Measurements from ENCODE around the gene MAB21L3. TPM values are rescaled to one million over a fixed set of nuclear protein-coding genes. Genes with fewer than 3 reads are reported as not detected.
A peak's percentile ranks its signal among the peaks of the same experiment; 100 is the strongest.

The MAB21L3 gene
- total RNA-seq, 1 donor from 2014 or later = 0.21 TPM

DNA sequence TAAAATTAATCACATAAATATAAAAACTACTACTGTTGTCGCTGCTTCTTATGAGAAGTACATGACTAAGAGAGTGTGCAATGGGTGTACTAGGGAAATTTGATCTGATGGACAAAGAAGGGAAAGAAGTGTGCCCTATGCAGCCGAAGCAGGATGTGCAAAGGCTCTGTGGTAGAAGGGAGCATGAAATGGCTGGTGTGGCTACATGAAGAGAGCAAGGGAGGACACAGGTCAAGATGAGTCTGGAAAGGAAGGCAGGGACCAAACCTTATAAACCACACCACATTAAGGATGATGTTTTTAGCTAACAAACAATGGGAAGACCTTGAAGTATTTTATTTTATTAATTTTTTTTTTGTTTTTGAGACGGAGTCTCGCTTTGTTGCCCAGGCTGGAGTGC lies 20.0 kb downstream of the MAB21L3 start:
- no peak for DNase-seq (ENCODE audit: low read depth)
- H3K27me3 ChIP-seq (ENCODE audit: control insufficient read depth, insufficient read depth, low read length) = no peaks in the 10 kb centered on the region
- TF ChIP-seq, protein P1, sequence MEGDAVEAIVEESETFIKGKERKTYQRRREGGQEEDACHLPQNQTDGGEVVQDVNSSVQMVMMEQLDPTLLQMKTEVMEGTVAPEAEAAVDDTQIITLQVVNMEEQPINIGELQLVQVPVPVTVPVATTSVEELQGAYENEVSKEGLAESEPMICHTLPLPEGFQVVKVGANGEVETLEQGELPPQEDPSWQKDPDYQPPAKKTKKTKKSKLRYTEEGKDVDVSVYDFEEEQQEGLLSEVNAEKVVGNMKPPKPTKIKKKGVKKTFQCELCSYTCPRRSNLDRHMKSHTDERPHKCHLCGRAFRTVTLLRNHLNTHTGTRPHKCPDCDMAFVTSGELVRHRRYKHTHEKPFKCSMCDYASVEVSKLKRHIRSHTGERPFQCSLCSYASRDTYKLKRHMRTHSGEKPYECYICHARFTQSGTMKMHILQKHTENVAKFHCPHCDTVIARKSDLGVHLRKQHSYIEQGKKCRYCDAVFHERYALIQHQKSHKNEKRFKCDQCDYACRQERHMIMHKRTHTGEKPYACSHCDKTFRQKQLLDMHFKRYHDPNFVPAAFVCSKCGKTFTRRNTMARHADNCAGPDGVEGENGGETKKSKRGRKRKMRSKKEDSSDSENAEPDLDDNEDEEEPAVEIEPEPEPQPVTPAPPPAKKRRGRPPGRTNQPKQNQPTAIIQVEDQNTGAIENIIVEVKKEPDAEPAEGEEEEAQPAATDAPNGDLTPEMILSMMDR (IDR thresholded peaks at IDR 0.05; ENCODE audit: insufficient read depth, low read length, poor library complexity, severe bottlenecking) = no peak
- H3K4me3 ChIP-seq (ENCODE audit: low read depth, low read length) = no peak overlapping the region
- no peaks in the 10 kb centered on the region for H3K36me3 ChIP-seq (ENCODE audit: control insufficient read depth, insufficient read depth, low read length)

DNA sequence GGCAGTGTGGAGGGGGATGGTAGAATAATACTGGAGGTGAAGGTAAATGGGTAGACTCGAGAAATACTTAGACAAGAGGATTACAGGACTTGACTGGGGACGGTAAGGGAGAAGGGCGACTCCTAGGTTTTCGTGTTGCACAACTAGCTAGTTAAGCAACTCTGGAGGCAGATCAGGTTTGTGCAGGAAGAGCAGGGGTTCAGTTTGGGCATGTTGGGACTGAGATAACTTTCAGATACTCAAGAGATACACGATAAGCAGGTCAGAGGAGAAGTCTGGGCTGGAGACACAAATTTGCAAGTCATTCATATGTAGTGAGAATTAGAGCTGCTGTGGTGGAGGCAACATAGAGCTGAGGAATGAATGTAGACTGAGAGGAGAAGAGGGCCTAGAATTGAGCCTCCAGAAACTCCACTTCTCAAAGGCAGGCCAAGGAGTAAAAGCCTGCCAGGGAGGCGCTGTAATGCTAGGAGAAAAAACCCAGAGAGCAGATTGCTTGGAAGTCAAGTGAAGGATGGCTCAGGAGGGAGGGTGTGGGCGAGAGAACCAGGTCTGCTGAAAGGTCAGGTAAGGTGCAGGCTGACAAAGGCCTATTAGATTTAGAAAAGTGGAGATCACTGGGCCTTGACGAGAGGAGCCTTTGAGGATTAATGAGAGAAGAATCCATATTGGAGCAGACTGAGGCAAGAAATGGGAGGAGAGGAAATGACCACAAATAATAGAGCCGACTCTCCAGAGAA lies 20.8 kb downstream of the MAB21L3 start:
- no peak for DNase-seq (ENCODE audit: low read depth)
- TF ChIP-seq, protein P1 (IDR thresholded peaks at IDR 0.05; ENCODE audit: insufficient read depth, low read length, poor library complexity, severe bottlenecking) = no peak
- Histone ChIP-seq H3K4me3 (ENCODE audit: low read depth, low read length) (no peak overlapping the region), H3K27me3 (ENCODE audit: control insufficient read depth, insufficient read depth, low read length) (no peaks in the 10 kb centered on the region), H3K36me3 (ENCODE audit: control insufficient read depth, insufficient read depth, low read length) (no peaks in the 10 kb centered on the region)

DNA sequence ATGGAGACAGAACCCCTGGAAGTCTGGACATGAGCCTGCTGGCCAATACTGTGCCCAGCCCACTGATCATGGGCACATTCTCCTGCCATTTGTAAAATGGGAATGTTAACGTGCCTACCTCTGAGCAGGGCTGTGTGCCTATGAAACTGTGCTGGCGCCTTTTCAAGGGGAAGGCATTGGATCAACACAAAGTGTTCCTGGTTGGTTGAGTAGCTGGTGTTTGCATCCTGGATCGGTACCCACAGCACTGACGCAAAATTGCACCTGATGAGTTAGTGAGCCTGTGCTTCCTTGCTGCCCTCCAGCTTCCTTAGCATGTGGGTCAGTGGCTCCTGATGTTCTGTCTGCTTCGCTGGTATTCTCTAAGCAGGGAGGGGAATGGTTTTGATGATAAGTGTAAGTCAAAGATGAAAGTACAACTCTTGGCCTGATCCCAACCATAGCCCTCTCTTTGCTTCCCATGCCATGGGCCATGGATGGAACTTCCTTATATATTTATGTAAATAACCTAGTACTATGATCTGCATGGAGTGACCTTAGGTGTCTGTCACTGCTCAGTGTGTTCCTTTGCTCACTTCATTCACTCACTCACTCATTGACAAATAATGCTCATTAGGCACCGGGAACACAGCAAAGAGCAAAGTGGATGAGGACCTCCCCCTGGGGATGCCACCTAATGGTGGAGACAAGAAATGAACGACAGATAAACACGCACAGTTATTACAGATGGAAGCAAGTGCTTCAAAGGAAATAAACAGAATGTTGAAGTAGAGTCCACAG lies 22.7 kb downstream of the MAB21L3 start:
- no peaks in the 10 kb centered on the region for H3K36me3 ChIP-seq (ENCODE audit: control insufficient read depth, insufficient read depth, low read length)
- DNase-seq (ENCODE audit: low read depth) = no peak
- TF ChIP-seq, protein P1 (IDR thresholded peaks at IDR 0.05; ENCODE audit: insufficient read depth, low read length, poor library complexity, severe bottlenecking) = peak; percentile 37
- H3K4me3 ChIP-seq (ENCODE audit: low read depth, low read length) = no peak overlapping the region
- H3K27me3 ChIP-seq (ENCODE audit: control insufficient read depth, insufficient read depth, low read length) = no peaks in the 10 kb centered on the region

DNA sequence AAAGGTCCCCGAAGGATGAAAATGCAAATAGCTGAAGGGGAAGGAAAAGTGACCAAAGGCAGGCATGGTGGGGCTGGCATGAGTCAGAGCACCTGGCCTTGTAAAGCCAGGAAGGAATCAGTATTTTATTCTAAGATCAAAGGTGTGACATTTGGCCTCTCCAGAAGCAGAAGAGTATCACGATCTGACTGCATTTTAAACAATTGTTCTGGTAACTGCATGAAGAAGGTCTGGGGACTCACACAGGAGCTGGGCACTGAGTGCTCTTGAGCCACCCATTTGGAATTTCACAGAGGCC lies 23.2 kb downstream of the MAB21L3 start:
- TF ChIP-seq, protein P1 (IDR thresholded peaks at IDR 0.05; ENCODE audit: insufficient read depth, low read length, poor library complexity, severe bottlenecking) = no peak
- H3K4me3 ChIP-seq (ENCODE audit: low read depth, low read length) = no peak overlapping the region
- H3K27me3 ChIP-seq (ENCODE audit: control insufficient read depth, insufficient read depth, low read length) = no peaks in the 10 kb centered on the region
- H3K36me3 ChIP-seq (ENCODE audit: control insufficient read depth, insufficient read depth, low read length) = no peaks in the 10 kb centered on the region
- no peak for DNase-seq (ENCODE audit: low read depth)

DNA sequence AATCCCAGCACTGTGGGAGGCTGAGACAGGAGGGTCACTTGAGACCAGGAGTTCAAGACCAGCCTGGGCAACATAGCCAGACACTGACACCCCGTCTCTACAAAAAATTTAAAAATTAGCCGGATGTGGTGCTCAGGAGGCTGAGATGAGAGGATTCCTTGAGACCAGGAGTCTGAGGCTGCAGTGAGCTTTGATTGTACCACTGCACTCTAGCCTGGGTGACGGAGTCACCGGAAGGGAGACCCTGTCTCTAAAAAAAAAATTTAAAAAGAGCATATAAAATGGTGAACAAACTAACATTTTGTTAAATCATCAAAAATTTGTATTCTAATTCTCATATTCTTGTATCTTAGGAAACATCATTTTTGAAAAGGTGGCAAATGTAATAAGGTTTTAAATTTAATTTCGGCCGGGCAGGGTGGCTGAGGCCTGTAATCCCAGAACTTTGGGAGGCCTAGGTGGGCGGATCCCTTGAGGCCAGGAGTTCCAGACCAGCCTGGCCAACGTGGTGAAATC lies 27.1 kb downstream of the MAB21L3 start:
- no peak overlapping the region for H3K4me3 ChIP-seq (ENCODE audit: low read depth, low read length)
- DNase-seq (ENCODE audit: low read depth) = no peak
- TF ChIP-seq, protein P1 (IDR thresholded peaks at IDR 0.05; ENCODE audit: insufficient read depth, low read length, poor library complexity, severe bottlenecking) = no peak
- no peaks in the 10 kb centered on the region for H3K36me3 ChIP-seq (ENCODE audit: control insufficient read depth, insufficient read depth, low read length)
- H3K27me3 ChIP-seq (ENCODE audit: control insufficient read depth, insufficient read depth, low read length) = no peaks in the 10 kb centered on the region
